HG03039 (cell line): ENCODE data around the gene UPK3B.
"Not testable (repeated sequence)": the region's sequence is repeated elsewhere in the genome, so short reads cannot be mapped to it uniquely, and the experiment has no call there.

Source experiments
- ATAC-seq: cut with Tn5 transposase; IDR thresholded peaks from one replicate; pipeline ENCODE4 v1.9.1; 2021; ENCODE audit warnings: mild to moderate bottlenecking, moderate library complexity; ENCODE audit not compliant: unreplicated experiment

Gene UPK3B

GRCh38 chr7:76487969-76488368, 22.4 kb upstream of the UPK3B start:
- ATAC-seq, result not testable (repeated sequence)

- ATAC-seq, result not testable (repeated sequence)
Measured at GRCh38 chr7:76492139-76492538, 18.2 kb upstream of the UPK3B start.

- not testable (repeated sequence) for ATAC-seq
Measured at GRCh38 chr7:76495717-76496116, 14.6 kb upstream of the UPK3B start.

DNA sequence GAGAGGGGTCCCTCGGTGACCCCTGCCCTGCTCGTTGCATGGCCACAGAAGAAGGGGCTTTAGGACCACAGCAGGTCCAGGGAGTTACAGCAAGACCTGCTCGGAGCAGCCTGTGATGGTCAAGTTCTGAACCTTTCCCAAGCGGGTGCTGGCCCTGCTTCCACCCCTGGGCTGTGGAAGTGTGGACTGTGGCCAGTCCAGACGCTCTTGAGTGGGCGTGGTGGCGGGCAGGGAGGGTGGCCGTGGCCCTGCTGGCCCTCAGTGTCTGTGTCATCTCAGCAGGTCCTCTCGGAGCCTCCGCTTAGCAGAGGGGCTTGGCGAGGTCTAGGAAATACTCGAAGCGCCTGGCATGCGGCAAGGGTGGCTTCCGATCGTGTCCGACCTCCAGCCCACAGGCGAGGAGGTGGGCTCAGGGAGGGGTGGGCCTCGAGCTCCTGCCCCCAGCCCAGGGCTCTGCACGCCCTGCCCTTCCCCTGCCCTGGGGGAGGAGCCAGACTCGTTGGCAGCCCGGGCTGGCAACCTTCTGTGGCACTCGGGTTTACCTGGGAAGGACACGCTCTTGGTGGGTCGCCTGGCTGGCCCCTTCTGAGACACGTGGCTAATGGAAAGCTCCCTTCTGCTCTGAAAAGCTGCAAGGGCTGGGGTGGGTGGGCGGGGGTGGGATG, 12.3 kb upstream of the UPK3B start:
- not testable (repeated sequence) for ATAC-seq

DNA sequence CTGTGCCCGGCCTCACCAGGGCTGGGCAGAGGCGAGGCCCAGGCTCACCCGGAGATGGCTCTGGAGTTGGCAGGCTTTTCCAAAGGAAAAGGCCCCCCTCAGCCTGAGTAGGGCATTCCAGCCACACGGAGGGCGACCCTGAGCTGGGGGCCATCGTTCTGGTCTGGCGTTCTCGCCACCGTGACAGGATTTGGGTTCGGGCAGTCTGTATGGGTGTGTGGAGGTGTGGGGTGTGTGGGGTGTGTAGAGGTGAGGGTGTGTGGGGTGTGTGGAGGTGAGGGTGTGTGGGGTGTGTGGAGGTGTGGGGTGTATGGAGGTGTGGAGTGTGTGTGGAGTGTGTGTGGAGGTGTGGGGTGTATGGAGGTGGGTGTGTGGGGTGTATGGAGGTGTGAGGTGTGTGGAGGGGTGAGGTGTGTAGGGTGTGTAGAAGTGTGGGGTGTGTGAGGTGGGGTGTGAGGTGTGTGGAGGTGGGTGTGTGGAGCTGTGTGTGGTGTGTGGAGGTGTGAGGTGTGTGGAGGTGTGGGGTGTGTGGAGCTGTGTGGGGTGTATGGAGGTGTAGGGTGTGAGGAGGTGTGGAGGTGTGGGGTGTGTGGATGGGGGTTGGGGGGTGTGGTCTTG, 11.7 kb upstream of the UPK3B start:
- not testable (repeated sequence) for ATAC-seq

GRCh38 chr7:76499201-76499923, 11.0 kb upstream of the UPK3B start:
- not testable (repeated sequence) for ATAC-seq

- ATAC-seq, result not testable (repeated sequence)
Measured at GRCh38 chr7:76499924-76500241, 10.5 kb upstream of the UPK3B start.

- ATAC-seq, result not testable (repeated sequence)
Measured at GRCh38 chr7:76502224-76502623, 8.1 kb upstream of the UPK3B start.

DNA sequence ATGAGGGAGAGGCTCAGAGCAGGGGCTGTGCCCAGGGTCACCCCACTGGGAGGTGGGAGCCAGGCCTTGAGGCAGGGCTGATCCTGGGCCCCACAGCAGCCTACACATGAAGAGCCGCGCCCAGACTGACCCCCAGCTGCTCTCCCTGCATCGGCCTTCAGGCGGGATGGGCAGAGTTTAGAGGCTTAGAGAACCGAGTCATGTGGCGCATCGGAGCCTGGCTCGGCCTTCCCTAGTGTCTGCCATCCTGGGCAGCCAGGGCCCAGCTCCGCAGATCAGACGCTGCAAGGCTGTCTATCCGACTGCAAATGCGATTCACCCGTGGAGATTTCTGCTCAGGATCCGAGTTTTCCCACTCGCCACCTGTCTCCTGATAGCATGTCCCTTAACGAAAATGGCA, 7.5 kb upstream of the UPK3B start:
- not testable (repeated sequence) for ATAC-seq

- not testable (repeated sequence) for ATAC-seq
Measured at GRCh38 chr7:76503244-76503643, 7.1 kb upstream of the UPK3B start.

GRCh38 chr7:76504351-76505167, 5.8 kb upstream of the UPK3B start:
- ATAC-seq, result not testable (repeated sequence)

DNA sequence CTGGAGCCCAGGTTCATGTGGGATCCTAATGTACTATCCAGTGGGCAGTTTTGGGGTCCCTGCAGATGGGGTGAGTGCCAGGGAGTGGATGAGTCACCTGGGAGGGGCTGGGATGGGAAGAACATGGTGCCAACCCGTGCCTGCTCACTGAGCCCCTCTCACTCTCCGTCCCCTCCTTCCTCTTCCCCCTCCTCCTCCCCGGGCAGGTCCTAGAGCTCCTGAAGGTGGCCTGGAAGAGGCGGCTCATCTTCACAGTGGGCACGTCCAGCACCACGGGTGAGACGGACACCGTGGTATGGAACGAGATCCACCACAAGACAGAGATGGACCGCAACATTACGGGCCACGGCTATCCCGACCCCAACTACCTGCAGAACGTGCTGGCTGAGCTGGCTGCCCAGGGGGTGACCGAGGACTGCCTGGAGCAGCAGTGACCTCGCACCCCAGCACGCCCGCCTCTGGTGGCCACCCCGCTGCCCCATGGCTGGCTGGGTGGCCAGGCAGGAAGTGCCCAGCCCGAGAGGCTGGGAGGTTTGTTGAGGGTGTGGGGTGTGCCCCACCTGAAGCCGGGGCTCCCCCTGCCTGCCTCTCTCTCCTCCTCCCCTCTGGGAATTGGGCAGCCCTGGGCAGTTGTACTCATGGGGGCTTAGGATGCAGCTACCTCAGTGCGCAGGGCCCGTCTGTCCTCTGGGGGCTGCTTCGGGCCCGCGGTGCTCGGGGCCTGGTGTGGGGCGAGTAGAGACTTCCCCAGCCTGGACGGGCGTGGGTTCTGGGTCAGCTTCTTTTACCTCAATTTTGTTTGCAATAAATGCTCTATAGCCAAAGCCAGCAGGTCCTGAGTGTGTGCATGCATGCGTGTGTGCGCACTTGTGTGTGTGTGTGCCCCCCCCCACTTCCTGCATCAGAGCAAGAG, 4.9 kb upstream of the UPK3B start:
- ATAC-seq, result no peak

DNA sequence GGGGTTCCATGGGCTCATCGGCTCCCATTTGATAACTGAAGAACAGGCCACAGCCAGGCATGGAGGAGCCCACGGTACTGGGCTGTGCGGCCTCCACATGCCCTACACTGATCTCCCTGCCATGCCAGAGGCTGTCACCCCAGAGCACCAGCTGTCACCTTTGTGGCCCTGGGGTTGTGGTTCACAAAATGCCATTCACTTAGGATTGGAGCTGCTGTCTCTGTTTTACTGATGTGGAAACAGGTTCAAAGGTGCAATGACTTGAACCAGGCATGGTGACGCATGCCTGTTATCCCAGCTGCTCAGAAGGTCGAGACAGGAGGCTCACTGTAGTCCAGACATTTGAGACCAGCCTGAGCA, 4.3 kb upstream of the UPK3B start:
- ATAC-seq, result no peak

- not testable (repeated sequence) for ATAC-seq
Measured at GRCh38 chr7:76506643-76507042, 3.7 kb upstream of the UPK3B start.

GRCh38 chr7:76507723-76508406, 2.5 kb upstream of the UPK3B start:
- no peak for ATAC-seq

DNA sequence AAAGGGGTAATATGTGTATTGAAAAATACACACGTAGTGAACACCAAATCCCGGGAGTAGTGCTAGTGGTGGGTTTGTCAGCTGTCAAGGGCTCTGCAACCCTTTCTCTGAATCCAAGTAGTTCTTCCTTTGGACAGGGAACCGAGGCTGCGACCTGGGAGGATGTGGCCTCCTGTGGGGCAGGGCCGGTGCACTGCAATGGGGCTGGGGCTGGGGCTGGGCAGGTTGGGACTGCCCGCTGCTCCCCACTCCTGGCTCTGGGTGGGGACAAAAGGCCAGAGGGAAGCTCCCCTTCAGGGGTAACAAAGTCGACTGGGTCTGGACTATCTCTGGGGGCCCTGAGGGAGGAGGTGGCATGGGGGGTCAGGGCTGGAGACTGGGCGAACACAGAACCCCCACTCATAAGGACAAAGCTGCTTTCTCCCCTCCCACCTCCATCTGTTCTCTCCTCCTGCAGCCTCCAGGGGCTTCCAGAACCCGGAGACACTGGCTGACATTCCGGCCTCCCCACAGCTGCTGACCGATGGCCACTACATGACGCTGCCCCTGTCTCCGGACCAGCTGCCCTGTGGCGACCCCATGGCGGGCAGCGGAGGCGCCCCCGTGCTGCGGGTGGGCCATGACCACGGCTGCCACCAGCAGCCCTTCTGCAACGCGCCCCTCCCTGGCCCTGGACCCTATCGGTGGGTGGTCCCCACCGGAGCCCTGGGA, 1.0 kb downstream of the UPK3B start:
- not testable (repeated sequence) for ATAC-seq

GRCh38 chr7:76511911-76512885, 1.8 kb downstream of the UPK3B start:
- not testable (repeated sequence) for ATAC-seq
